Upper lobe of right lung (tissue), 1 donor: Measurements from ENCODE around the gene XPR1. TPM values are rescaled to one million over a fixed set of nuclear protein-coding genes. Genes with fewer than 3 reads are reported as not detected.
"Not testable (repeated sequence)": the region's sequence is repeated elsewhere in the genome, so short reads cannot be mapped to it uniquely, and the experiment has no call there.

ENCODE experiments used
- ATAC-seq: fragments of 200-7000 bp; cut with Tn5 transposase; one replicate; pipeline ENCODE4 v1.9.1; 2020; ENCODE audit warnings: mild to moderate bottlenecking, moderate library complexity
- DNase-seq: peaks from one replicate; pipeline ENCODE4 v3.0.0-alpha.2; 2020
- H3K27ac ChIP-seq: fragments of 200-600 bp; one replicate; pipeline ENCODE4 v1.8.0; 2022
- H3K27me3 ChIP-seq: fragments of 200-600 bp; one replicate; pipeline ENCODE4 v1.8.0; 2022; ENCODE audit warnings: mild to moderate bottlenecking
- H3K36me3 ChIP-seq: fragments of 200-600 bp; one replicate; pipeline ENCODE4 v1.8.0; 2022
- H3K4me1 ChIP-seq: fragments of 200-600 bp; one replicate; pipeline ENCODE4 v1.8.0; 2022
- H3K4me3 ChIP-seq: fragments of 200-600 bp; one replicate; pipeline ENCODE4 v1.8.0; 2022; ENCODE audit warnings: mild to moderate bottlenecking
- H3K9me3 ChIP-seq: fragments of 200-600 bp; one replicate; pipeline ENCODE4 v1.8.0; 2022
- CTCF ChIP-seq: fragments of 200-600 bp; IDR thresholded peaks from one replicate; pipeline ENCODE4 v1.8.0; 2022; ENCODE audit warnings: antibody characterized with exemption
- intact Hi-C: fragments of 100-400 bp; cut with DNase I; formaldehyde crosslinking; loops from one replicate; pipeline ENCODE4 v1.11.0; 2022
- total RNA-seq: library from RNA; stranded (reverse); fragmentation: NEBNext Ultra II Directional; extraction: Animal tissue kit (Norgen Biotek cat#: 25700); gene quantifications from one replicate; pipeline ENCODE4 v1.2.1, GENCODE V29; 2021
- donor health status: DM: no; HTN: yes; CAD: no; lungs with severe emphysema.

XPR1 gene
- total RNA-seq, 1 donor from 2014 or later, result 23.5 TPM

- intact Hi-C loops, result no loop called here
- no peak overlapping the region for H3K27ac ChIP-seq
- TF ChIP-seq CTCF, result no peak
- no peaks in the 10 kb centered on the region for H3K27me3 ChIP-seq
- H3K4me3 ChIP-seq, result no peak overlapping the region
- H3K9me3 ChIP-seq, result no peaks in the 10 kb centered on the region
- no peaks in the 10 kb centered on the region for H3K4me1 ChIP-seq
- ATAC-seq (no peak), DNase-seq (no peak)
- no peaks in the 10 kb centered on the region for H3K36me3 ChIP-seq
Observed at GRCh38 chr1:180672505-180672904, 40.7 kb downstream of the XPR1 start.

GRCh38 chr1:180674603-180675530, 43.0 kb downstream of the XPR1 start:
- no peaks in the 10 kb centered on the region for H3K27me3 ChIP-seq
- ATAC-seq, result no peak
- no peak overlapping the region for H3K27ac ChIP-seq
- H3K4me1 ChIP-seq, result no peaks in the 10 kb centered on the region
- no peak for TF ChIP-seq CTCF
- H3K9me3 ChIP-seq, result no peaks in the 10 kb centered on the region
- no peak overlapping the region for H3K4me3 ChIP-seq
- H3K36me3 ChIP-seq, result no peaks in the 10 kb centered on the region
- DNase-seq, result no peak
- intact Hi-C loops, result no loop called here

- H3K9me3 ChIP-seq, result no peaks in the 10 kb centered on the region
- intact Hi-C loops, result no loop called here
- H3K4me1 ChIP-seq, result no peaks in the 10 kb centered on the region
- DNase-seq (no peak), ATAC-seq (no peak)
- no peaks in the 10 kb centered on the region for H3K27me3 ChIP-seq
- no peak overlapping the region for H3K4me3 ChIP-seq
- H3K27ac ChIP-seq, result no peak overlapping the region
- TF ChIP-seq CTCF, result no peak
- no peaks in the 10 kb centered on the region for H3K36me3 ChIP-seq
Observed at GRCh38 chr1:180675586-180675985, 43.8 kb downstream of the XPR1 start.

GRCh38 chr1:180680558-180681144, 48.8 kb downstream of the XPR1 start:
- no peak for TF ChIP-seq CTCF
- H3K27ac ChIP-seq, result no peak overlapping the region
- DNase-seq (no peak), ATAC-seq (no peak)
- intact Hi-C loops, result no loop called here
- no peaks in the 10 kb centered on the region for H3K27me3 ChIP-seq
- H3K9me3 ChIP-seq, result no peaks in the 10 kb centered on the region
- H3K4me3 ChIP-seq, result no peak overlapping the region
- no peaks in the 10 kb centered on the region for H3K36me3 ChIP-seq
- H3K4me1 ChIP-seq, result no peaks in the 10 kb centered on the region

- ATAC-seq, DNase-seq, H3K36me3 ChIP-seq, H3K27ac ChIP-seq, H3K27me3 ChIP-seq, intact Hi-C loops, H3K4me1 ChIP-seq, H3K4me3 ChIP-seq, H3K9me3 ChIP-seq: not testable (repeated sequence)
Observed at GRCh38 chr1:180683117-180683516, 51.3 kb downstream of the XPR1 start.

GRCh38 chr1:180691322-180691913, 59.6 kb downstream of the XPR1 start:
- H3K36me3 ChIP-seq, result no peaks in the 10 kb centered on the region
- ATAC-seq, result no peak
- no peak for DNase-seq
- no peak for TF ChIP-seq CTCF
- intact Hi-C loops, result no loop called here
- no peaks in the 10 kb centered on the region for H3K4me1 ChIP-seq
- H3K27ac ChIP-seq, result no peak overlapping the region
- H3K27me3 ChIP-seq, result no peaks in the 10 kb centered on the region
- no peak overlapping the region for H3K4me3 ChIP-seq
- H3K9me3 ChIP-seq, result no peaks in the 10 kb centered on the region
